NCI-H524 (cell line): ENCODE results near the gene UBE2J2.

Experiments
- DNase-seq, 2 experiments: peaks; one replicate each; lab custom pipeline; 2025; lab: John Stamatoyannopoulos, UW

The UBE2J2 gene

GRCh38 chr1:1280782-1281481 is 7.3 kb upstream of the UBE2J2 start:
- no peak for DNase-seq

DNA sequence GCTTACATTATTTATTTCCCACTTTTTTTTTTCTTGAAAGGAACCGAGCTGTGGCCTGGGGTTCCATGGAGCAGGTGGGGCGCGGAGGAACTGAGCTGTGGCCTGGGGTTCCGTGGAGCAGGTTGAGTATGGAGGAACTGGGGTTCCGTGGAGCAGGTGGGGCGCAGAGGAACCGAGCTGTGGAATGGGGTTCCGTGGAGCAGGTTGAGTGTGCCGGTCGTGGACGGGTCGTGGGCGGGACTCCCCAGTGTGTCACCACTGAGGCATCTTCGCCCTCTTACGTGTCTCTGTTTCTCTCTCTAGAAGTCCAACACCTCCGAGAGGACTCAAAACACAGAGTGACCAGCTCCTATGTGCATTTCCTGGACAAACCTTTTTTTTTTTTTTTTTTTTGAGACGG is 5.4 kb upstream of the UBE2J2 start:
- DNase-seq = no peak

- no peak for DNase-seq
Observed at GRCh38 chr1:1278620-1279019, 5.0 kb upstream of the UBE2J2 start.

GRCh38 chr1:1275836-1276235 is 2.2 kb upstream of the UBE2J2 start:
- DNase-seq = no peak

- DNase-seq = no peak
Observed at GRCh38 chr1:1274931-1275431, 1.3 kb upstream of the UBE2J2 start.

DNA sequence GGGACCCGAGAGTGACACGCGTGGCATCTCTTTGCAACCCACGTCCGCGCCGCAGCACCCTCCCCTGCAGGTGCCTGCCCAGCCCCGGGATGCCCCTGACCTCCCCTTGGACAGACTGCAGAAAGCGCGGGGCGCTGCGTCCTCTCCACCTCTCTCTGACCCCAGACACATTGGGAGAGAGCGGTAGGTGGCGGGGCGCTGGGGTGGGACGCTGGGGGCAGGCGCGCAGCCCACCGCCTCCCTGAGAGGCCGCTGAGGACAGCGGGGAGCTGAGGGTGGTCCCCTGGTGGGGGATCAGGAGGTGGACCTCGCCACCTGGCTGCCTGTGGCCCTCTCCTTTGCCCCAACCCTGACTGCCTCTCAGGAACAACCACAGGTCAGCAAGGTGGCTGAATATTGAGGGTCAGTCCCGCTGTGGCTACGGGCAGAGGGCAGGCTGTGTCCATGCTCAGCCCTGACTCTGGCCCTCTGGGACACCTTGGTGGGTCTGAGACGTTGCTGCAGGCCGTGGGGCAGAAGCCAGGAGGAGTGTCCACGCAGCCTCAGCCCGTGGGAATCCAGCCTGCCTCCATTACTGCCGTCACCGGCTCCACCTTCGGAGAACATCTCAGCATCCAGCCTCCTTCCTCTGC is 761 bp upstream of the UBE2J2 start:
- DNase-seq = no peak

DNA sequence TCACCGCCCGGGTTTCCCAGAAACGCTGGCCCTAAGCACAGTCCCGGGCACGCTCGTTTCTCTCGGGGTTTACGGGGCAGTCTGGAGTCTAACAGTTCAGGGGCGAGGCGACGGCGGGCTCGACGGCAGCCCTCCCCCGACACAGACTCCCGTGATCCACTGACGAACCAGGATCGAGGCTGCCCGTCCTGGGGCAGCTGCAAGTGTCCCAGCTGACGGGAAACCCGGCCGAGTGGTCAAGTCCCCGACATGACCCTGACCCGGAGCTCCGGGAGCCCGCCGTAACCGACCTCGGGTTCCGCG is 494 bp downstream of the UBE2J2 start:
- no peak for DNase-seq

- no peak for DNase-seq
Observed at GRCh38 chr1:1272341-1273208, 1.1 kb downstream of the UBE2J2 start.

- DNase-seq = no peak
Observed at GRCh38 chr1:1270813-1271212, 2.8 kb downstream of the UBE2J2 start.

DNA sequence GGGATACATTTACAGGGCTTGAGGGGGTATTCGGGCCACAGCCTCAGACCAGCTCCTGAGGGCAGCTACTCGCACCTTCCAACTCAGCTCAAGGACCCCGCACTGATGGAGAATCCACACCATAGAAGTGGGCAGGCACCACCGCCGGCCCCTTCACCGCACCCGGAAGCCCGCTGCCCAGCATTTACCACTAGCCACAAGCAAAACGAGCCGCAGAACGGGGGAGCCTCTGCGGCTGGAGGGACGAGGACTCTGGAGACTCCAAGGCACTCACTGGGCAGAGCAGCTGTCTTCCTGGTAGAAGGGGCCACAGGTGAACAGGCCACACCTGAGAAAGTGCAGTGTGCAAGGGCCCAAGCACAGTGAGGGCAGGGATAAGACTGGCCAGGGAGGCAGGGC is 5.4 kb downstream of the UBE2J2 start:
- DNase-seq = no peak

- no peak for DNase-seq
Observed at GRCh38 chr1:1267488-1268283, 6.0 kb downstream of the UBE2J2 start.

DNA sequence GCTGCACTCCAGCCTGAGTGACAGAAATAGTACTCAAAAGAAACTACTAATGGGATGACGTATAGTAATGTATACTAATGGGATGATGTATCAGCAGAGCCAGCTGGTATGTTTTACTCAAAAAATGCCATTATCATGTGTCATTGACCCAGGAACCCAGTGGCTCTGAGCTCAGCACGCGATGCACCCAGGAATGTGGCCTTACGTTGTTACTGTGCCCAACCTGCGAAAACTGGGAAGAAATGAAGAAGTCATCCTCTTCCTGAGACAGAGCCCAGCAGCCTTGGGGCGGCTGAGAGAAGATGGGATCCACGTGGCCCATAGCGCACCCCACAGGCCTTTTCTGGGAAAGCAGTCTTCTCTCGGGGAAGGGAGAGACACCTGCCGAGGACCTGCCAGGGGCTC is 8.8 kb downstream of the UBE2J2 start:
- no peak for DNase-seq

DNA sequence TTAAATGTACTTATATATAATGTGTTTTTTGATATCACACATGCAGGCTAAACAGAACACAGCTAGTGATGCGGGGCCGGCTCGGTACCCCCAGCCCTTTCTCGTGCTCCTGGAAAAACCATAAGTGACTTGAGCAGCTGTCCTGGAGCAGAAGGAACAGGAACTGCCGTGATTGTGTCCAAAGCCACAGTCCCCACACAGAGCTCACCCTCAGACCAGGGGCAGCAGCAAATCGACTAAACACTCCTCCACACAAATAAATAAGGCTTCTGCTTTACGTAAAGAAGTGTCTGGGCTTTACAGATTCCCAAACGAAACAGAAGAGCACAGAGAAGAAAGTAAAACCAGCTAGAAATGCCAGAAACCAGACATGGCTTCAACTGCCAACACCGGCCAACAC is 9.6 kb downstream of the UBE2J2 start:
- no peak for DNase-seq

DNA sequence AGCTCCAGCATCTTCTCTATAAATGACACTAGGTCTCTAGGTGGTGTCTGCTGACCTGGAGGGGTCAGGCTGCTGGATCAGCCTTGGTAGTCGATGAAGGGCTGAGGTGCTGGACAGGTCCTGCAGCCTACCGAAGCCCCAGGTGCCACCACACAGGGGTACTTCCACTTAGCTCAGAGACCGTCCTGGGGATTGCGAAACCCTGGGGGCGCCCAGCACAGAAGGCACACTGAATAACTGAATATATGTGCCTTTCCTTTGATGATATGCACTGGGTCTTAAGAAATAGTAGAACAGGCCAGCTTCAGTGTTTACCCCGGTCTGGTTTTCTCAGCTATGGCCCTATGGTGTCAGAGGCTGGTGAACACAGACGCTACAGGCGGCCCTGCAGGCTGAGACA is 10.9 kb downstream of the UBE2J2 start:
- no peak for DNase-seq

GRCh38 chr1:1262071-1262470 is 11.6 kb downstream of the UBE2J2 start:
- DNase-seq = no peak

- no peak for DNase-seq
Observed at GRCh38 chr1:1260843-1261560, 12.7 kb downstream of the UBE2J2 start.

- DNase-seq = no peak
Observed at GRCh38 chr1:1259951-1260600, 13.6 kb downstream of the UBE2J2 start.

DNA sequence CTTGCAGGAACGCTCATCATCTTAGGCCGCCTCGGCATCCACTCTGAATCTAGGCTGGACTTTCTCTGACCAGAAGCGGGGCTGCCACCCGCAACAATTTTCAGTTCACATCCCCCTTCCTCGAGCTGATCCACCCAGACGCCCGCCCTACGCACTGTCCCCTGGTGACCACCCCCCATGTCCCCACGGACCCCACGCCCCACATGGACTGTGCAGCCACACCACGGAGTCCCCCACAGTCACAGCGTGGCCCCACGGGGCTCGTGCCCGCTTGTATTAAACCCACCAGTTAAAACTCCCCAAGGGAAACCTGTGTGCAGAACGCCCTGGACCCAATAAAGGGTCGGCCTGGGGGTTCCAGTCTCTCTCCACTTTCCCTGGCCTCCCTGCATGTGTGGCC is 14.1 kb downstream of the UBE2J2 start:
- DNase-seq = no peak

GRCh38 chr1:1259119-1259488 is 14.6 kb downstream of the UBE2J2 start:
- no peak for DNase-seq

DNA sequence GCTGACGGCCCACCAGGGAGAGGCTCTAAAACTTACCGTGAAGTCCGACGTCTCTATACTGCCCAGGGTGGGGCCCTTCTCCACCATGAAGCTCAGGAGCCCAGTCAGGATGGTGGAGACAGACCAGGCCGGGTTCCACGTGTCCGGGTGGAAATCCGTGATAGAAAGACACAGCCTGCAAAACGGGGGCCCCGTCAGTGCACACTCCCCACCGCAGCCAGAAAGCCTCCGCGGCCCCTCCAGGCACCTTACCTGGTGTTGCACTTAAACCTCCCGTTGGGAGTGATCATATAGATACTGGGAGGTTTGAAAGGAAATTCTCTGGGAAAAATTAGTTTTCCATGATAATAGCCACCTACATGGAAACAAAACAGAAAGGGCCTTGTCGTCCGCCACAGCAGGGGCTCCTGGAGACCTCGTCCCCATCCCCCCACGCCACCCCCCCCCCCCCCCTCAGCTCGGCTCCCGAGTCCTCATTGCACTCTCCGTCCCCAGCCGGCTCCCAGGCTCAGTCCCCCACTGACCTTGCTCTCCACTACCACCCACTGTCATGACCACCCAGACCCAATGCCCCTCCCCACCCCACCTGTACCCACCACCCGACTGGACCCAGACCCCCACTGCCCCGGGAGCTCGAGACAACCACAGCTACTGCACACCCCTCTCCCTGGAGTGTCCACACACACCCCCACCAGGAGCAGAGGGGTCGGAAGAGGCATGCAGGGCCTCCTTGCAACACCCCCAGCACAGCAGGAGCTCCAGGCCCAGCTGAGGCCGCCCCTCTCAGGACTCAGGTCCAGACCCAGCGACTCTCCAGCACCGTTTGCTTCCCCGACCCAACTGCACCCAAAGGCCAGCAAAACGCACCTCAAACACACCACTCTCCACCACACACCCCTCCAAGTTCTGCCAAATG is 16.4 kb downstream of the UBE2J2 start:
- DNase-seq = no peak
